A673 (cell line): ENCODE data around the gene ZNF555.

ENCODE experiments used
- CTCF ChIP-seq: fragments of 300-800, 200-600 bp; sonication (generic); conservative IDR thresholded peaks from 2 replicates; pipeline ENCODE4 v1.5.1; 2017; ENCODE audit warnings: low read depth, mild to moderate bottlenecking, antibody characterized with exemption, low read length, moderate library complexity, mixed read lengths
- EZH2 ChIP-seq: fragments of 200-600 bp; sonication (generic); IDR thresholded peaks from 2 replicates; pipeline ENCODE4 v1.6.1; 2017; ENCODE audit warnings: borderline replicate concordance, low read depth, mild to moderate bottlenecking, mixed read lengths, antibody characterized with exemption, low read length; ENCODE audit not compliant: poor library complexity, severe bottlenecking

GRCh38 chr19:2848616-2849015 is 7.3 kb downstream of the ZNF555 start:
- TF ChIP-seq CTCF (no peak), EZH2 (no peak)
